NT2/D1 (cell line): ENCODE results near the gene OR51I1.

Experiments used
- YY1 ChIP-seq: IDR thresholded peaks from 2 replicates; pipeline ENCODE4 v1.6.1; 2011; ENCODE audit not compliant: insufficient read length, insufficient read depth
- ZNF274 ChIP-seq: IDR thresholded peaks from 2 replicates; pipeline ENCODE4 v1.6.1; 2011; ENCODE audit warnings: mild to moderate bottlenecking, low read depth, low read length

- no peak for TF ChIP-seq ZNF274
- no peak for TF ChIP-seq YY1
Observed at GRCh38 chr11:5489576-5490357, 48.5 kb upstream of the OR51I1 start.
